ENCODE results near the gene LRRN2.

DNA sequence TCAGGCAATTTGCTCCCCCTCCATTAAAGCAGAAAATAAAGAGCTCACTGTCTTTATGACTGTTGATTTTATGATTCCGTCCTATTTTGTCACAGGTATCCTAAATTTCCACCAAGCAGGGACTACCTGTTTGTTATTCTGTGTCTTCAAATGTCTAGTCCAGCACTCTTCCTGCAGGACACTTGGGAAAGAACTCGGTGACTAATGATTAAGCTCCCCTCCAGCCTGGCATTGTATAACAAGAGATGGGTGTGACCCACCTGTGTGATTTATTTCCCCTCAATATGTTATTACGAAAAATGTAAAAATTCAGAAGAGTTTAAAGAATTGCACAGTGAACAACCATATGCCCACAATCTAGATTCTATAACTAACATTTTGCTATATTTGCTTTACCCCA is 42.9 kb upstream of the LRRN2 start:
- TF ChIP-seq, protein P1, sequence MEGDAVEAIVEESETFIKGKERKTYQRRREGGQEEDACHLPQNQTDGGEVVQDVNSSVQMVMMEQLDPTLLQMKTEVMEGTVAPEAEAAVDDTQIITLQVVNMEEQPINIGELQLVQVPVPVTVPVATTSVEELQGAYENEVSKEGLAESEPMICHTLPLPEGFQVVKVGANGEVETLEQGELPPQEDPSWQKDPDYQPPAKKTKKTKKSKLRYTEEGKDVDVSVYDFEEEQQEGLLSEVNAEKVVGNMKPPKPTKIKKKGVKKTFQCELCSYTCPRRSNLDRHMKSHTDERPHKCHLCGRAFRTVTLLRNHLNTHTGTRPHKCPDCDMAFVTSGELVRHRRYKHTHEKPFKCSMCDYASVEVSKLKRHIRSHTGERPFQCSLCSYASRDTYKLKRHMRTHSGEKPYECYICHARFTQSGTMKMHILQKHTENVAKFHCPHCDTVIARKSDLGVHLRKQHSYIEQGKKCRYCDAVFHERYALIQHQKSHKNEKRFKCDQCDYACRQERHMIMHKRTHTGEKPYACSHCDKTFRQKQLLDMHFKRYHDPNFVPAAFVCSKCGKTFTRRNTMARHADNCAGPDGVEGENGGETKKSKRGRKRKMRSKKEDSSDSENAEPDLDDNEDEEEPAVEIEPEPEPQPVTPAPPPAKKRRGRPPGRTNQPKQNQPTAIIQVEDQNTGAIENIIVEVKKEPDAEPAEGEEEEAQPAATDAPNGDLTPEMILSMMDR (IDR thresholded peaks at IDR 0.05): no peak
- TF ChIP-seq POLR2A (IDR thresholded peaks at IDR 0.05; ENCODE audit: low read length): no peak

All from A549 (cell line).